Pancreas (tissue), 10 donors: ENCODE data around the gene ANKRD33B. TPM values are rescaled to one million over a fixed set of nuclear protein-coding genes. Genes with fewer than 3 reads are reported as not detected.

Experiments used
- ATAC-seq, 4 donors: fragments of 200-7000 bp; cut with Tn5 transposase; one replicate each; pipeline versions ENCODE4 v1.8.0 to v1.9.1; 2020; ENCODE audit warnings: mild to moderate bottlenecking in 4 of 4, moderate library complexity in 4 of 4
- DNase-seq, 6 donors: peaks; one replicate each; pipeline ENCODE4 v3.0.0-alpha.2; 2020
- FAIRE-seq: peaks from 2 replicates; lab custom pipeline; 2012; peaks lifted over from hg19 to GRCh38; lab: Jason Lieb, UNC
- H3K27ac ChIP-seq, 4 donors: fragments of 200-600 bp; sonication (generic); 1 replicate in 3 of 4; 2 replicates in 1 of 4; pipeline versions ENCODE4 v1.5.0 to v1.8.0; 2020
- H3K27me3 ChIP-seq, 4 donors: fragments of 200-600 bp; one replicate each; pipeline ENCODE4 v1.8.0; 2021
- H3K36me3 ChIP-seq, 3 donors: fragments of 200-600 bp; sonication (generic) in 1 of 3; one replicate each; pipeline versions ENCODE4 v1.5.0 to v1.8.0; 2020 to 2021
- H3K4me1 ChIP-seq, 3 donors: fragments of 200-600 bp; one replicate each; pipeline ENCODE4 v1.8.0; 2021
- H3K4me3 ChIP-seq, 4 donors: fragments of 200-600 bp; sonication (generic) in 2 of 4; one replicate each; pipeline versions ENCODE4 v1.5.0 to v1.8.0; 2020 to 2021
- H3K9me3 ChIP-seq, 4 donors: fragments of 200-600 bp; one replicate each; pipeline ENCODE4 v1.8.0; 2021
- CTCF ChIP-seq, 4 donors: fragments of 200-600 bp; sonication (generic) in 3 of 4; IDR thresholded peaks; one replicate each; pipeline versions ENCODE4 v1.5.0 to v1.8.0; 2021; ENCODE audit warnings: antibody characterized with exemption in 4 of 4
- WGBS, 2 donors: extraction: QIAGEN DNeasy Blood & Tissue Kit; methylation state at CpG; one replicate each; pipeline ENCODE4 v1.1.7; 2013; 5-methylcytosine and 5-hydroxymethylcytosine counted together
- intact Hi-C, 3 donors: fragments of 100-400 bp; cut with DNase I; formaldehyde crosslinking; loops; one replicate each; pipeline versions ENCODE4 v1.11.1 to v1.14.2; 2022
- polyA plus RNA-seq, 2 donors: library from polyadenylated mRNA; stranded (reverse); fragments of 200-250 nt; gene quantifications; one replicate each; pipeline ENCODE4 v1.2.3, GENCODE V29; 2013
- total RNA-seq, 6 donors: library from RNA; stranded (reverse); fragmentation: NEBNext Ultra II Directional in 4 of 6; extraction: Animal tissue kit (Norgen Biotek cat#: 25700) in 4 of 6; gene quantifications; one replicate each; pipeline versions ENCODE4 v1.2.1 to v1.2.4, GENCODE V29; 2021 to 2023
- donor health status: healthy with polysubstance abuse.
- donor health status: DM: no; HTN: no; CAD: no; lungs with moderate emphysema.
- donor health status: DM: no; HTN: no; CAD: no.
- donor health status: control.
- donor health status: control.
- donor health status: Bipolar disorder and iron deficiency.
- donor health status: DM: yes; HTN: yes; CAD: no.
- donor health status: DM: no; HTN: no; CAD: no.
- donor health status: DM: no; HTN: no; CAD: no.
- donor health status: DM: yes; HTN: yes; CAD: no.

ANKRD33B gene
- total and polyA plus RNA-seq, 8 donors, result 0.57 to 2.7 (median 1.1) TPM

GRCh38 chr5:10677533-10677932 is 113.7 kb downstream of the ANKRD33B start:
- no peak for FAIRE-seq
- no peak for ATAC-seq

GRCh38 chr5:10678244-10678643 is 114.4 kb downstream of the ANKRD33B start:
- H3K4me3 ChIP-seq, result no peak overlapping the region
- ATAC-seq (no peak), FAIRE-seq (no peak), DNase-seq (no peak)
- H3K27me3 ChIP-seq, result no peaks in the 10 kb centered on the region
- H3K36me3 ChIP-seq, result peaks cover 0 to 58% (median 30%) of the 10 kb centered on the region in 3 donors
- intact Hi-C loops, result no loop called here
- no peaks in the 10 kb centered on the region for H3K9me3 ChIP-seq
- TF ChIP-seq CTCF (IDR thresholded peaks at IDR 0.05), result no peak
- WGBS, 2 donors, result 92 to 98% methylated on average over 2 of the region's 2 CpGs
- no peak overlapping the region for H3K27ac ChIP-seq
- no peaks in the 10 kb centered on the region for H3K4me1 ChIP-seq

More at GRCh38 chr5:10677533-10677932, 113.7 kb downstream of the ANKRD33B start:
- Histone ChIP-seq H3K27ac (no peak overlapping the region), H3K27me3 (no peaks in the 10 kb centered on the region), H3K36me3 (peaks cover 0 to 51% (median 23%) of the 10 kb centered on the region in 3 donors), H3K9me3 (no peaks in the 10 kb centered on the region), H3K4me3 (no peak overlapping the region), H3K4me1 (no peaks in the 10 kb centered on the region)
- TF ChIP-seq CTCF (IDR thresholded peaks at IDR 0.05), result no peak
- 91 to 96% methylated on average over 7 of the region's 7 CpGs for WGBS, 2 donors
- intact Hi-C loops, result no loop called here
- no peak for DNase-seq

- ATAC-seq (no peak), FAIRE-seq (no peak), DNase-seq (no peak)
- Histone ChIP-seq H3K27me3 (no peaks in the 10 kb centered on the region), H3K36me3 (peaks cover 0 to 58% (median 35%) of the 10 kb centered on the region in 3 donors), H3K9me3 (no peaks in the 10 kb centered on the region), H3K4me1 (no peaks in the 10 kb centered on the region), H3K4me3 (no peak overlapping the region), H3K27ac (no peak overlapping the region)
- 92 to 98% methylated on average over 15 of the region's 15 CpGs for WGBS, 2 donors
- no peak for TF ChIP-seq CTCF (IDR thresholded peaks at IDR 0.05)
- intact Hi-C loops, result no loop called here
Measured at GRCh38 chr5:10679336-10679988, 115.6 kb downstream of the ANKRD33B start.

GRCh38 chr5:10680876-10681481 is 117.1 kb downstream of the ANKRD33B start:
- DNase-seq, result no peak
- intact Hi-C loops, result no loop called here
- Histone ChIP-seq H3K27me3 (no peaks in the 10 kb centered on the region), H3K9me3 (no peaks in the 10 kb centered on the region), H3K36me3 (peaks cover 0 to 58% (median 35%) of the 10 kb centered on the region in 3 donors), H3K4me3 (no peak overlapping the region), H3K27ac (no peak overlapping the region), H3K4me1 (no peaks in the 10 kb centered on the region)
- no peak for ATAC-seq
- TF ChIP-seq CTCF (IDR thresholded peaks at IDR 0.05), result no peak
- WGBS, 2 donors, result 93 to 95% methylated on average over 16 to 17 of the region's 17 CpGs
- no peak for FAIRE-seq
